HG02623 (cell line): ENCODE results near the gene EIF5AL1.
"Not testable (repeated sequence)": the region's sequence is repeated elsewhere in the genome, so short reads cannot be mapped to it uniquely, and the experiment has no call there.

Source experiments
- ATAC-seq: cut with Tn5 transposase; IDR thresholded peaks from one replicate; pipeline ENCODE4 v1.9.1; 2021; ENCODE audit warnings: moderate library complexity; ENCODE audit not compliant: unreplicated experiment

EIF5AL1 gene

DNA sequence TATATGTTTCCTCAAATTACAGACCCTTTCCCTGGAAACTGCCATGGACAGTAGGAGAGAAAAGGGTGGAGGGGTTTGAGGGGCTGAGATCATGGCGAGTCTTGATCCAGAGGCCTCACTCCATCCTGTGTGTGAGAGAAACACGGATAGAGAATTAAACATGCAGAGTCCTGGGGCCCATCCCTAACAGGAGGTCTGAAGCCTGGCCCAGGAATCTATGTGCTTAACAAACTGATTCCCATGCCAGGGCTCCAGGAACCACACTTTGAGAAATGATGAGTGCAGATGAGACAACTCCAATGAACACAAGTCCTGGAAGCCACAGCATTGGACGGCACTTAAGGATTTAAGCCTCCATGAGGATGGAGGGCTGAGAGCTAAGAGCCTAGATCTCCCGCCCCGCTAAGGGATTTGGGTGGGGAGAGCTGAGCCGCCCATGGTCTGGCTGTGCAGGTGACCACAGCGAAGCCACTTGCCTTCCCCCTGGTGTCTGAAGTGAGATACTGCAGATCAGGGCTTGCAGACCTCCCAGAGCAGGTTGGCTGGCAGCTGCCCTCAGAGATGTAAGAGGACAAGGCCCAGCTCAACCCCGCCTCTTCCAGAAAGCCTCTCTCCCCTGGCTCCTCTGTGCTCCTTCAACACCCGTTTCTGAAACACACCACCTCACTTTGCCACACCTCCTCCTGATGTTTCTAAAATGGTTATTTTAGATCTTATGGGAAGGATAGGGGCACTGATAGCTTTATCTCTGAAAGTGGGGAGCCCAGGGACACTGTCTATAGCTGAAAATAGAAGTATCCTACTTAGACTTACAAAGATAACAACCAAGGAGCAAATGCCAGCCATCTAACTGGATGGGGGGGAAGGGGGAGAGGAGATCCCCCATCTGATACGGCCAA, 24.8 kb upstream of the EIF5AL1 start:
- no peak for ATAC-seq

DNA sequence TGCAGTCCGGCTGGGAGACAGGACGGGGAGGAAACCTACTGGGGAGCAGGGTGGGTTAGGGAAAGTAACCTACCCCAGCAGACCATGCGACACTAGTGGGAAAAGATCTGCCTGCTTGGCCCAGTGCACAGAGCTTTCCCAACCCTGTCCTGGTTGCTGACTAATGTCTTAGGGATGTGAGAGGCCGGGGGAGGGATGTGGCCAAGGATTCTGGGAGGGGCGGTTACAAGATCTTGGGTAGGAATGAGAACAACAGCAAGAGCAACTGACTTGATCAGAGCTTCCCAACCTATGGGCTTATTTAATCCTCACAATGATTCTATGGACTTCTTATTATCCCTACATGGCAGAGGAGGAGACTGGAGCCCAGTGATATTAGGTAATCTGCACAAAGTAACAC, 24.0 kb upstream of the EIF5AL1 start:
- ATAC-seq, result no peak

DNA sequence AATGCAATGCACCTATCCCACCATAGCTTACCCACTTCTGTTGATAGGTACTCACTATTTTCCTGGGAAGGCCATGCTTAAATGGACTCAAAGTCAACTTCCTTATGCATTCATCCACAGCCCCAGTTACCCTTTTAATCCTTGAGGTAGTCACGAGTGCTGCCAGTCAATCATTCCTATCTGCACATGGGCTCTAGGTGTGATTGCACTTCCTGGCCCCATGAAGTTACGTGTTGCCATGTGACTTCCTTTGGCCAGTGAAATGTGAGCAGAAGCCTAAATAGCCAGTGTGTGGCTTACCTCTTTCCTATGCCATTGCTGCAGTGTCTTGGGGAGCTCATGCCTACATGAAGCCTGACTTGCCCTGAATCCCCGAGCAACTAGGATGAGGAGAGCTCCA, 23.5 kb upstream of the EIF5AL1 start:
- no peak for ATAC-seq

DNA sequence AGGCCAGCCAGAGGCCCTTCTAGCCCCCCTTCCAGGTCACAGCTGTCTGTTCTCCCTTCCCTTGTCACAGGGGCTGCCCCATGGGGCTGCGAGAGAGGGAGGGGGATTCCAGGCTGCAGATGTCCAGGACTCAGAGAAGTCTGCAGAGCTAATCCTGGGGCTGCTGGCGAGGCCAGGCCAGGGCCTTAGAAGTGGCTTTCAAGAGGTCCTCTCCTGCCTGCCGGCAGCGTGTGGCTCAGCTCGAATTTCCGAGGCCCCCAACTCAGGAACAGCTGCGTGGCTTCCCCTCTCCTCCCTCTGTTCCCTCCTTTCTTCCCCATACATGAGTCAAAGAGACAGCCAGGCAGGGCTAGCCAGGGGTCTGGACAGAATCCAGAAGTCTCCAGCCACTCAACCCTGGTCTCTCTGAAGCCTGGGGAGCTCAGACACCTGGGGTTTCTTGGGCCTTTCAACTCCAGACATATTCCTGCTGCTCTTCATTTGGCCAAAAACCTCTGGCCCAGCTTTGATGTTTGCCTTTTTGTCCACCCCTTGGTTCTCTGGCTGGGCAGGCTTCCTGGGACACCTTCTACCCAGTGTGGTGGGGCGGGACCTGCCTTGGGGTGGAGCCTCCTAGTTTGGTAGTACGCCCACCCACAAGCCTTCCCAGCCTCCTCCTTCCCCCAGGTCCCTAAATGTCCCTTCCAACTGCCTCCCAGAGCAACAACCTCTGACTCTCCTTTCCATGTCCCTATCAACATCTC, 21.8 kb upstream of the EIF5AL1 start:
- ATAC-seq, result no peak

DNA sequence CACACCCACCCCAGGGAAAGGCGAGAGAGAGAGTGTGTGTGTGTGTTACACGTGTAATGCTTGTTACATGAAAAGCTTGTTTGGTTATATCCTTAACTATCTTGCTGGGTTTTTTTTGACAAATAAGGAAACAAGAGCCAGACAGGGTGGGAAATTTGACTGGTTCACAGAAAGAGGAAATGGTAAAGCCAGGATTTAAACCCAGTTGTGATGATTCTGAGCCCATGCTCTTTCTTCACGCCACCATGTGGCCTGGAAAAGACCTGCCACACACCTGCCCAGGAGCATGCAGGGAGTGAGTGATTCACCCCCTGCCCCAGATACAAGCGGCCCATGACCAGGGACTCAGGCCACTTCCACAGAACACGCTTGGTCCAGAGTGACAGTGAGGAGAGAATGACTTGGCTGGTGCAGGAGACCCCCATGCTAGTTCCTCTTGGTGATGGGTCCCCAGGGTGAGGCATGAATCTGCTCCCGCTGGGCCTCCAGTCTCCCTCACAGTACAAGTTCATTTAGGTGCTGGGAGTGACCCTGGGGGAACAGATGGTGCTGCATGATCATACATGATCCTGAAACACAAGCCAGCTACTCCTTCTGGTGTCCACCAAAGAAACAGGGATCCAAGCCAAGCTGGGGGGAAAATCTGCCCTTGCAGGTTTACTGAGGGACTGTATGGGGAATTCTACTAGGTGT, 21.0 kb upstream of the EIF5AL1 start:
- no peak for ATAC-seq

DNA sequence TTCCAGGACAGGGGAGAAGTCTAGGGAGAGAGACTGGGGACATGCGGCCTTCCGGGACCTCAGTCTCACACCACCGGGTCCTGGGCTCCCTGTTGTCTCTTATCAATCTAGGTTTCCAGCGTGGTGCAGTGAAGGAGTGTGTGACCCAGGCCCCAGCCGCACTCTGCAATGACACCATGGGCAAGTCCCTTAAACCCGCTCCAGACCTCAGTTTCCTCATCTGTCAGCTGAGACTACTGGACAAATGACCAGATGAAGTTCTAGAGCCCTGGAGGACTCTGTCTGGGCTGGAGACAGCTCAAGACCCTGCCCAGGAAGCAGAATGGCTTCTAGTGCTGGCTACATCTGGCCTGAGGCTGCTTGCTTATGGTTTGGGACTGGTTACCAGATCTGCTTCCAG, 20.1 kb upstream of the EIF5AL1 start:
- ATAC-seq, result no peak

DNA sequence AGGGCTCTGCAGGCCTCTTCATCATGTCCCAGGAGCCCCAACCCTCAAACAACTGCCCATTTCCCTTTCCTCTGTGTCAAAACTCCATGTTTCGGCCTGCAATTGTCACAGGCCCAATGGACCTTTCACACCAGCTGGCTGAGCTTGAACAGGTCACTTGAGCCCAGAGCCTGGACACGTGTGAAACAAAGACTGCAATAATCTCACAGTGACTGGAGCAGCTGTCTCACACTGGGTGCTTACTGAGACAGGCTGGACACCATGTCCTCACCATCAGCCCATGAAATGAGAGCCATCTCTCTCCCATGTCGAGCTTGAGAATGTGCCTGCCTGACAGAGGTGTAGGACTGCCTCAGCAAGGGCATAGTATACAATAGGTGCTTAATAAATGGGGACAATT, 19.5 kb upstream of the EIF5AL1 start:
- no peak for ATAC-seq

DNA sequence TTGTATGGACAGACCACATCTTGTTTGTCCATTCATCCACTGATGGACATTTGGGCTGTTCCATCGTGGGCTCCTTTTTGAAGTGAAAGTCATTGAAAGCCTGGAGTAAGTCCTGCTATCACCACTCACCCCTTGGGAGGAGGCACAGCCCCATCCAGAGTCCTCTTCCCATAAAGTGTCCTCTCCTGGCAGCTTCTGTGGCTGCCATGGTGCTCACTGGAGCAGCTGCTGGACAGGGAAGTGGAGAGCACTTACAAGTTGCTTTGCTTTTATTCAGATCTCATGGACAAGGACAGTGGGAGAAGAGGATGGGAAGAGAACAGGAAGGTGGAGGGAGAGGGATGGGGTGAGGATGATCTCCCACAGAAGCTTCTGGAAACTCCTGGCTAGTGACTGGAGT, 18.5 kb upstream of the EIF5AL1 start:
- ATAC-seq, result no peak

DNA sequence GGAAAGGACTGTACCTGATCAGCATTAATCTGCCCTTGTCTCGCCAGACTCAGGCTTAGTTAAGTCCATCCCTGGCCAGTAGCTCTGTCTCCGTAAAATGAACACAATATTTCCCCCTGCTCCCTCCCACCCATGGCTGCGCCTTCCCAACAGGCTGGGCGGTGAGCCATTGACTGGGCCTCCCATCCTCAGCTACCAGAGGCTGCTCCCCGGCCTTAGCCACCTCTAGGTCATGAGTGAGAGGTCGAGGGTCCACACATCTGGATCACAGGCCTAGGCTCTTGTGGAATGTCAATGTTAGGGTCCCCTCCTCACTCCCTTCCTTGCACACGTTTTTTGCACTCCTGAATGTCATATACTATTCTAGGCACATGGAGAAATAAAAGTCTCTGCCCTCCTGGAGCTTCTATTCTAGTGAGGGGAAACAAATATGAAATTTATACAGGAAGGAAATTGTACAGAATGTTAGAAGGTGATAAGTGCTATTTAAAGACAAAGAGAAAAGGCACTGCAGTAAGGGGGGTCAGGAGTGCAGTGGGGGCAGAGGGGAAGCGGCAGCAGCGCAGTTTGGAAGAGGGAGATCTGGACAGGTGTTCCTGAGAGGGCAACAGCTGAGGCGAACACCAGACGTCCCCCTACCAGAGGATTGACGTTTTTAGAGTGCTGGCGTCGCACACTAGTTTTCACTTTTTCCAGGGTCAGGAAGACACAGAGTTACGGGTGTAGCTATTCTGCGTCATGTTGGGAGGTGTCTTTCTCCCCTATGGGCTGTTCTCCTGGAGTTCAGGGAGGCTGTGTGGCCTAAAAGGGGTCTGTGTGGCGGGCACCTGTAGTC, 17.2 kb upstream of the EIF5AL1 start:
- ATAC-seq, result no peak

DNA sequence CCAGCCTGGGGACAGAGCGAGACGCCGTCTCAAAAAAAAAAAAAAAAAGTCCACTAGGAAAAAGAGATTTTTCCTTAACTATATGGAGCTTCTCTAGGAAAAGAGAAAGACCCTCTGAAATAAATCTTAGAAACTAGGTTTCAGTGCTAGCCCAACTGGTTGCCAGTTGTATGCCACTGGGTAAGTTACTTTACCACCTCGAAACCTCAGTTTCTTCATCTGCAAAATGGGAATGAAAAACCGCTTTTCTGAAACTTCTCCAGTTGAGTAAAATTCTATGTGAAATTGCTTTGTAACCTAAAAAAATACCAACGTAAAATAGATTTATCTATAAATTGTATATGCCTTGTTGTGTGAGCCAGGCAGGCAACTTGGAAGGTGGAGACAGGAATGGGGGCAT, 16.5 kb upstream of the EIF5AL1 start:
- ATAC-seq, result no peak

DNA sequence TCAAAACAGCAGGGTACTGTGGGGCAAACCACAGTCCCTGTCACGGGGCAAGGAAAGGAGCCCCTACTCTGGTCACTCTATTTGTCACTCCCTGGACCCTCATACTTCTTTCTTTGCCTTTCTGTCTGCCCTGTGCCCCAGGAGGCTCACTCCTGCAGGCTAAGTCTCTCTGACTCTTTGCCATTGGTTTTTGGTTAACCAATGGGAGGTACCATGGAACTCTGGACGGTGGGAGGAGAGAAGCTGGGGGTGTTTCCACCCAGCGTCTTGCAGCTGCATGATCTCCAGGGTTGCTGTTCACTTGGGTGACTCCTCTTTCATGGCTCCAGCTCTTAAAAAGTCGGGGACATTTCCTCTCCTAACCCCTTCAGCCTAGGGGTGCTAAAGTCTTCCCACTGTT, 15.4 kb upstream of the EIF5AL1 start:
- no peak for ATAC-seq

DNA sequence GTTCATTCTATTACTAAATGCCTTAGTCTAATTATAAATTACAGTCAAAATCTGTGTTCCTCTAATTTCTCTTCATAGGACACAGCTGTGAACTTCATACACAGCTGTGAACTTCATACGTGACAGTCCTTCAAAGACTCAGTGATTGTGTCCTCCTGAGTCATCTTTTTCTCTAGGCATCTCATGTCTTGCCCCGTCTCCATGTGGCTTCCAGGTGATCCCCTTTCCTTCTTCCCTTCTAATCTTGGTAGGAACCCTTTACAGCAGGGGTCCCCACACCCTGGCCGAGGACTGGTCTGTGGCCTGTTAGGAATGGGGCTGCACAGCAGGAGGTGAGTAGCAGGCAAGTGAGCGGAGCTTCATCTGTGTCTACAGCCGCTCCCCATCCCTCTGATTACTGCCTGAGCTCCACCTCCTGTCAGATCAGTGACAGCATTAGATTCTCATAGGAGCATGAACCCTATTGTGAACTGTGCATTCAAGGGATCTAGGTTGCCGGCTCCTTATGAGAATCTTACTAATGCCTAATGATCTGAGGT, 14.0 kb upstream of the EIF5AL1 start:
- ATAC-seq, result no peak

DNA sequence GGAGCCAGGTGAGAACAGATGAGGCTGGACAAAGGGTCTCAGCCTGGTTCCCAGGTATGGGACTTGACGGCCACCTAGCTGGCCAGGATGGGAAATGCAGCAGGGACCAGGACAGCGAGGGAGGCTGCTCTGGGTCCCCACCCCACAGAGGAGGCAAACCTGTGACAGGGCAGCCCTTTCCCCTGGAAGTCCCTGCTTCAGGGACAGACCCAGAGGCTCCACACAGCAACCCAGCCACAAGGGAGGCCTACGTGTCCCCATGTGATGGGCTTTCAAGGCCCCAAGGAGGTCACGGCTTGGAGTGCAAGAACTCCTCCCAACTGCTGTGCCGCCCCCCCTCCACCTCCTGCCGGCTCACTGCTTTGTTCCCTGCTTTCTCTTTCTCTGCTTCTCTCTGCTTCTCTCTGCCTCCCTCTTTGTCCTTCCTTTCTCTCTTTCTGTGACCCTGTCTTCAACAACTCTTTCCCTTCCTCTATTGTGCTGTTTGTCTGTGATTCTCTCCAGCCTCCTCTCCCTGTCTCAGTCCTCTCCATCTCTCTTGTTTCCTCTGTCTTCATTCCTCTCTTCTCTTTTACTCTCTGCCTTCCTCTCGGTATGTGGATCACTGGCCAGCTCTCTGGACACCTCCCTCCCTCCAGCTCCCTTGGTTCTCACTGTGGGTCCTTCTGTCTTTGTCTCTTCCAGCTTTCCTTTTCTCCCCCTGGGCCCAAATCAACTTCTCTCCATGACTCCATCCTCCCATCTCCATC, 9.6 kb upstream of the EIF5AL1 start:
- ATAC-seq, result no peak

DNA sequence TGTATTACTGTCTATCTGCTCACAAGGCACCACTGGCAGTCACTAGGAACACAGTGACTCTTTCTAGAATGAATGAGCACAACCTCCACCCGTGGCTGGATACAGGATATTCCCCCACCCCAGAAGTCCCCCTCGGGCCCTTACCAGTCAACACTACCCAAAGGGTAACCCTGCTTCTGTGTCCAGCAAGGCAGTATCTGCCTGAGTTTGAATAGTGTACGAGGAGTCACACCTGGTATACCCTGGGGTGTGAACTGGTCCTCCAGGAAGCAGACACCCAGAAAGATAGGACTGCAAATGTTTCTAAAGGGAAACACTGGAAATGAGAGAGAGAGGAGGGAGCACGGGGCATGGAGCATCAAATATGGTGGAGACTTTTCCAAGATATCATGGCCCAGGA, 8.5 kb upstream of the EIF5AL1 start:
- ATAC-seq, result not testable (repeated sequence)

DNA sequence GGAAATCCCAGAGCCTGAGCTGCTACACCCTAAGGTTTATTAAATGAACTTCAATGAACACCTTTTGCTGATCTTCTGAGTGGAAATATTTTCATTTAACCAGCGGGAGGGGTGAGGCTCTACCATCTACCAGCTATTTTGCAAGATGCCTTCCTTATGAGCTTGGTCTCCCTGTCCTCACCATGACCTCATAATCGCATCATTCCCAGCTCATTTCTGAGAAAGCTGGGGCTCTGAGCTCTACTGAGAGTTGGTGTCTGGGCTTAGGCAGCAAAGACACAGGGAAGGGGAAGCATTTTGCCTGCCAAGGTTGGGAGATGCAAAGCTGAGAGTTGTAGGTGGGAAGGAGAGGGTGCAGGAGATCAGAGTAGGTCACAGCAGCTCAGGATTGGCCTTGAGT, 7.8 kb upstream of the EIF5AL1 start:
- ATAC-seq, result not testable (repeated sequence)

DNA sequence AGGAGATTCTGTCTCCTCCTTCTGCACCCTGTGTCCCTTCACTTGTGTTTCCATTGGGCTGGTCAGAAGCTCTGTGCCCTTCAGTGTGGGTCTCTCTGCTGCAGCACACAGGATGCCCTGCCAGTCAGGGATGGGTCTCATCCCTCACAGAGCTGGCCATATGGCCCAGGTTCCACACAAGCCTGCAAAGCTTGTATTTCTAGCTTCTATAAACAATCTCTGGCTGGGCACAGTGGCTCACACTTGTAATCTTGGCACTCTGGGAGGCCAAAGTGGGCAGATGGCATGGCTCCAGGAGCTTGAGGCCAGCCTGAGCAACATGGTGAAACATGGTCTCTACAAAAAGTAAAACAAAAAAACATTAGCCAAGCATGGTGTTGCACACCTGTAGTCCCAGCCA, 7.0 kb upstream of the EIF5AL1 start:
- ATAC-seq, result not testable (repeated sequence)

DNA sequence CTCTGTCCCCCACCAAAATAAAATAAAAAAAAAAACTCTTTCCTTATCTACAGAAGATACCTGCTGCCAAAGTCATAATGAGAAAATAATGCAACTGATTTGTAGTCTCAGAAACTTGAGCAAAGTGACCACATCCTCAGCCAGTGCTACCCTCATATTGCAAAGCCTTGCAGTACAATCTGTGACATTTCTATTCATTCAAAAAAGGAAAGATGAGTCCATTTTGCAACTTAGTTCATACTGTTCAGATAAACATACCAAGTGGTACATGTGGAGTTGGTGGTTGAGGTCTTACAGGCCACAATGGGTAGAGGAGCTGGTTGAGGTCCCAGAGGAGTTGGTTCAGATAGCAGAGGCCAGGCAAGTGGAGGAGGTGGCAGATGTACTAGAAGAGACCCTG, 6.5 kb upstream of the EIF5AL1 start:
- no peak for ATAC-seq

DNA sequence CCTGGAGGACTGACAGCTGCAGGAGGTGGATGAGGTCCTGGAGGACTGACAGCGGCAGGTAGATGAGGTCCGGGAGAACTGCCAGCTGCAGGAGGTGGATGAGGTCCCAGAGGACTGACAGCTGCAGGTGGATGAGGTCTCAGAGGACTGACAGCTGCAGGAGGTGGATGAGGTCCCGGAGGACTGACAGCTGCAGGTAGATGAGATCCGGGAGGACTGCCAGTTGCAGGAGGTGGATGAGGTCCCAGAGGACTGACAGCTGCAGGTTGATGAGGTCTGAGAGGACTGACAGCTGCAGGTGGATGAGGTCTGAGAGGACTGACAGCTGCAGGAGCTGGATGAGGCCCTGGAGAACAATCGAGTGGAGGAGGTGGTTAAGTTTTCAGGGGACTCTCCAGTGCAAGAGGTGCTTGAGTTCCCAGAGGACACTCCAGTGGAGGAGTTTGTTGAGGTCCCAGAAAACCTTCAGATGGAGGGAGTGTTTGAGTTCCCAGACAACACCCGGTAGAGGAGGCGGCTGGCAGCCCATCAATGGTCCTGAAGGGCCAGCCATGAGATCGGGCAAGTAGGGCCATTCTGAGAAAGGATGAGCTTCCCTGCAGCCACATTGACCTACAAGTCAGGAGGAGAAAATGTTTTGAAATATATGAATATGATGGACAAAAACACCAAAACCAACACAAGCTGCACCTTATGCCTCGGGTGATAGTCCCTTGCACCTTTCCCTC, 4.7 kb upstream of the EIF5AL1 start:
- ATAC-seq, result no peak

DNA sequence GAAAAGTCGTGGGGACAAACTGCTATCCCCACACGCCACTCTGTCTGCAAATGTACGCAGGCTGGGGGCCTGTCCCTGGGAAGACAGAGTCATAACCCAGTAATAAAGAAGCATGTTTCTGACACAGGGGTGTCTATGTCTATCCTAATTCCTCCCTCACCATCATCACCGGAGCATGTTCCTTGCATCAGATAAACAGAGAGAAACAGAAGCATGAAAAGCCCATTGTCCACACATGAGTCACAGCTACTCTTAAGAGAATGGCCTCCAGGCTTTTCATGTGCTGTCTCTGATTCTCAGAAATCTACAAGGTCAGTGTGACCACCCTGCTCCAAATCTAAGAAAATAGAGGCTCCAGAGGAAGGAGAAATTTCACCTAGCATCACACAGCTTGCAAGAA, 4.1 kb upstream of the EIF5AL1 start:
- ATAC-seq, result not testable (repeated sequence)
